Posterior cingulate gyrus (tissue), 11 donors: ENCODE data around the gene EWSR1.

Source experiments
- DNase-seq, 10 donors: peaks; one replicate each; pipeline versions ENCODE4 v3.0.0 to v3.0.0-alpha.2; 2020 to 2021; ENCODE audit warnings: mixed read lengths in 3 of 10
- intact Hi-C: fragments of 100-400 bp; cut with DNase I; formaldehyde crosslinking; loops from one replicate; pipeline ENCODE4 v1.15.1; 2023

The EWSR1 gene

DNA sequence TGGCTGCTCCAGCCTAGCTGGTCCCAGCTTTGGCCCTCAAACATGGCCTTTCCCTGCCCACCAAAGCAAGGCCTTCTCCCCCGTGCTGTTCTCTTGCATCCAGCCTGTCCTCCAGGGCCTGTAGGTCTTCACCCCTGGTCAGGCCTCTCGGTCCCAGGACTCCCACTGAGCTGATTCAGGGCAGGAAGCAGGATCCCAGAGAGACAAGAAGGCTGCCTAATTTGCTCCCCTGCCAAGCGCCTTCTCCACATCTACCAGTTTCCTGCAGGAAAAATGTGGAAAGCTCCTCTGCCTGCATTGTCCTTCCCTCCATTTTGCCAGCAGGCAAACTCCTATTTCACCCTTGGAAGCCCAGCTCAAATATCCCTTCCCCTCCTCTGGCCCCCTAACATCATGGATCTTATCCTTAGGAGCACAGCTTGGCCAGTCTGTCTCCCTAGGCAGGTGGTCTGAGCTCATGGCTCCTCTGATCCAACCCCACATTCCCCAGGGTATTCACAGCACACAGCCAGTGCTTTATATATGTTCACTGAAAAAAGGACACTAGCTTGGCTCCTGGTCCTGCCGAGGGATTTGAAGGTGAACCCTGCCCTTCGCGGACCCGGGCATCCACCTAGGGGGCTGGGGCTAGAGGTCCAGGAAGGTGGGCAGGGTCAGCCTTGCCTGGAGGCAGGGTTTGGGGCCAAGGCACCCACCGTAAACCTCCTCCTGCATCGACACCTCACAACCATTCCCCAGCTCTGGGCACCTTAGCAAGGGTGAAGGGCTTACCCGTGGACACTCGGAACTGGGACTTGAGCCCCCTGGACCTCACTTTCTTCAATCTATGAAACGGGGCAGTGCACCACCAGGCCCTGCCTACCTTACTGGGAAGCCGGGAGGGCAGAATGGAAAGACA lies 1.3 kb upstream of the EWSR1 start:
- DNase-seq, result peak in 1 of 10 donors; percentile 78
- intact Hi-C loops, result loop anchor here (5.0 kb wide), 1 partner anchor 40 kb away; the partner anchor contains the start of gene GAS2L1

DNA sequence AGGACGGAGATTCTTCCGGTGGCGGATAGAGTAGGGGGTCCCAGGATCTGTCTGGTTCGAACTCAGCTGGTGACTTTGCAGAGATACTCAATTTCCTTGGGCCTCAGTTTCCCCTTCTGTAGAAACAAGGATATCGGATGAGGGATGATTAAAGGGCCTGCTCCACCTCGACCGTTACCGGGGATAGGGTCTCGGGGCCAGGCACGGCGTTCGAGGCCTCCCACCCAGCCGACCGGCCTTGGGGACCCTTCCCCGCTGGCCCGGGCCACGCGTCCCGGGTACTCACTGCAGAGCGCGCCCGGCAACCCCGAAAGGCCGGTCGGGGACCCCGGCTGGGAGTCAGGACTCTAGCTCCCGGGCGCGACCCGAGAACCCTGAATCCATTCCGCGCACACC lies 608 bp upstream of the EWSR1 start:
- intact Hi-C loops, result loop anchor here (5.0 kb wide), 1 partner anchor 40 kb away; the partner anchor contains the start of gene GAS2L1
- DNase-seq, result no peak

DNA sequence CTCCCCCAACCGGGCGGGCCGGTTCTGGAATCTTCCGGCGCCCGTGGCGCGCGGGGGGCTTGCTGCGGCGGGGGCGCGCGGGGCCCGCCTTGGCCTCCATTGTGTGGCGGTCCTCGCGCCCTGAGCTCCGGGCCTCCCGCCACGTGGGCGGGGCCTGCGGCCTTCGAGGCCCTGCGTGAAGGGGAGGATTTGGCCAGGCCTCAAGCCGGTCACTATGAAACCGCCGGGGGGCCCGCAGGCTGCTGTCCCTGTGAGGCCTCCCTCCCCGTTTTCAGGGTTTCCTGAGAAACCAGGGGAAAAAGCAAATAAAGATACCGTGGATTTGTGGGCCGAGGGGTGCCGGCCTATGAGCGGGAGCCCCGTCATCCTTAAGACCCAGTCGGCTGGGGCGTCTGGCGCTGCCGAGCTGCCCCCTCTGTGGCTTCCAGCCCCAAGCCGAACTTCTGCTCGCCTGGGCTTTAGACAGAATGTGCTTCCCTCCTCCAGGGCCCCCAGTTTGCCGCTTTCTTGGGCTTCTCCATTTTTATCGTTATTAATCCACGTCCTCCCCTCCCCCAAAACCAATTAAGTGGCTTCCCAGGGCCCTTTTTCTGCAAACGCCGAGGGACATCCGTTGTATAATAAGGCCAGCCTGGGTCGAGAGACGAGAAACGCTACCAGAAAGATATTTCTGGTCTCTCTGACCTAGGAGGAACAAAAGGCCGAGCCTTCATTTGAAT lies 602 bp downstream of the EWSR1 start:
- intact Hi-C loops, result loop anchor here (5.0 kb wide), 1 partner anchor 39 kb away; the partner anchor contains the start of gene GAS2L1
- DNase-seq, result peak in 6 of 10 donors; percentile 35 to 92 (median 58)

DNA sequence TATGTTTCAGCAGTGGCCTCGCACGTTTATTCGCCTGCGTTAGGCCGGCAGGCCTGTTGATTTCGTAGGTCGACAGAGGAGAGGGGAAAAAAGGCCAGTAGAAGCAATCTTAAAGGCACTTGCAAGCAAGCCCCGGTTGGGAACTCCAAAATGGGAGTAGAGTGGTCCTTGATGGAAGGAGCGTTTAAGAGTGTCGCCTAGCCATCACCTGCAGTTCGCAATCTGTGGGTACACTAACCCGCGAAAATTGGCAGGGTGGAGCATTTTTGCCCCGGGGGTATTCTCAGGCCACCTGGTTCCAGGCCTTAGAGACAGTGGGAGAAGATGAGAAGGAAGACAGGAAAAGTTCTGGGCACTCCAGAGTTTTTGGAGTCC lies 1.1 kb downstream of the EWSR1 start:
- intact Hi-C loops, result loop anchor here (5.0 kb wide), 1 partner anchor 38 kb away; the partner anchor contains the start of gene GAS2L1
- DNase-seq, result peak in 1 of 10 donors; percentile 53

DNA sequence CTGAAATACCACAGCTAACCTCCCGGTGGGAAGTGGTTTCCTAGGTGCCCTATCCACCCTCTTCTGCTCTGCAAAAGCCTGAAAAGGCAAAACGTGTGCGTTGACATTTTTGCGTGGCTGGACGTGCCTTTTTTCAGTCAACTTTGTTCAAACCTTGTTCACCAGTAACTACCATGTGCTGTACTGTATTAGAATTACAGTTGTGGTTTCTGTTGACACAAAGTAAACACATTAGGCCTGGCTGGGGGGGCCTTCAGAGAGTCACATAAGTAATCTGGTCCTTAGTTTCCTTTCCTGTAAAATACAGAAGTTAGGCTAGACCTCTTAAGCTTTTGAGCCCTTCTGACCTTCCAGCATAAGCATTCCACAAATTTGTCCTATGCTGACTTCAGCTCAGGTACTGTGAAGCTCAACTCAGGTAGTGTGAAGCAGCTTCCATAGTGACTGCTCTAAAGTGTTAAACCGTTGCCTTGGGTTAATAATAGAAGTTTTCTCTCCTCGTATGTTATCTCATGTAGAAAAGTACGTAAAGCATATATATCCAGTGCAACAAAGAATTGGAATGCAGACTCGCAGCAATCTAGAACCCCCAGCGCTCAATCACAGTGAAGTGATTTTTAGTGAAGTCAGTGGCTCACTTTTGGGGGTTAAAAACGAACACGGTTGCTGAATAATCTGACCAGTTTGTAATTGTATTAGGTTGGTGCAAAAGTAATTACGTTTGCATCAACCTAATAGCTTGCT lies 1.8 kb downstream of the EWSR1 start:
- peak in 1 of 10 donors; percentile 54 for DNase-seq
- intact Hi-C loops, result loop anchor here (5.0 kb wide), 1 partner anchor 37 kb away; the partner anchor contains the start of gene GAS2L1

DNA sequence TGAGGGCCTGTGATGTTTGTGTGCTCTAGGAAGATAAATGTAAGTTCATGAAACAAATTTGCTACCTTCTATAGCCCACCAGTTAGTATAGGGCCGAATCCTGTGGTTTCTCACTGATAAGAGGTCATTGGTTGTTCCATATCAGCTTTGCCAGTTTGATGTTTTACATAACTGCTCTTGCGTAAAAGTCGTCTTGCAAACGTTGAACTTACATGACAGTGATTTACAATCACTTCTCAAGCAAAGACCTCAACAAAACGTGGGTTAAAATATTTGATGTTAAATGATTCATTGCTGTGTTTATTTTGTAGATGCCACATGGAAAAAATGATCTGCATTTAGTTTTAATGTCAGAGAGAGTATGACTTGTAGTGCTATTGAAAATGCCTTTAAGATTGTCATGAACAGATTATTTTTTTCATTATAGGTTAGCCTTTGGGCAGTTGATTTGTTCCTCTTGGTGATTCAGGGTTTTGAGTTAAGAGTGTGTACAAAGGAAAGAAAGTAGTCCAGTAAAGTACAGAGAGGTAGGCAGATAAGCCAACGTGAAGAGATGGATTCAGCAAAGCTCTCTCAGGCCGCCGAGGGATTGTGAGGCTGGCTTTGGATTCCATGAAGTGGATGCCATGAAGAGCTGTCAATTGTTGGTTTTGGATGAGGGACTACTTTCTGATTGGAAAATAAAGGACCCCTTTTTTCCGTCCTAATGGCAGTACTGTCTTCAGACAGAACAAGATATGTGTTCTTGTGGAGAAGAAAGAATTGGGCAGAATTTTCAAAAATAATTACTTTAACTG lies 2.6 kb downstream of the EWSR1 start:
- peak in 1 of 10 donors; percentile 48 for DNase-seq
- intact Hi-C loops, result no loop called here

DNA sequence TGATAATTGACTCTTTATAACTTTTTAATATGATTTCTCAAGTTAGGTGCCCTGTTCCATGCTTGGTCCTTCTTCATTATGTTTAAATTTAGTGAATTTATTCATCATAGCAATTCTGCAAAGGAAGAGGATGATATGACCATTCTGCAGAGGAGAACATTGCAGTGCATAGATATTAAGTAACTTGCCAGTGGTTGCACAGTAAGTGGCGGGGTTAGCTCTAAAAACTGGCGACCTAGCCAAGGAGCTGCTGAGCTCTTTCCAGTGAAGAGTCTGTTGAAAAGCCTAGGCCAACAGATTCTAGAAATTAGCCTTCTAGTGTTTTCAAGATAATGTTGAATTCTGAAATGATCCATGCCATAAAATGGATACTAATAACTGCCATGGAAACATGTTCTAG lies 4.6 kb downstream of the EWSR1 start:
- peak in 1 of 10 donors; percentile 57 for DNase-seq
- intact Hi-C loops, result no loop called here

DNA sequence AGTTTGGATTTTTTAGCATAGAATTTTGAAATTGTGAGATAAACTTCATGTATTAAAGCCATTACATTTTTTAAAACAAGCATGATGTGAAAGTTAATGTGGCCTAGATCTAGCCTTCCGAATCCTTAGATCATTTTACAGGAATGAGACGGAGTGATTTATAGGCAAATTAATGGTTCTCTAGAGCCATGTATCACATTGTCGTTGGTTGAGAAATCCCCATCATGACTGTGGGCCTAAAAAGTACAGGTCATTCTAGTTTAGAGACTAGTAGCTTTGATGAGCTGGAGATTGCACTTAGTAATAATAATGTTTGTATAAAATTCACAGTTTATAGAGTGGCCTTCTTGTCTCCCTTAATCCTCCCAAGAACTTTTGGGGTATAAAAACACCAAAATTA lies 7.1 kb downstream of the EWSR1 start:
- DNase-seq, result no peak
- intact Hi-C loops, result no loop called here

DNA sequence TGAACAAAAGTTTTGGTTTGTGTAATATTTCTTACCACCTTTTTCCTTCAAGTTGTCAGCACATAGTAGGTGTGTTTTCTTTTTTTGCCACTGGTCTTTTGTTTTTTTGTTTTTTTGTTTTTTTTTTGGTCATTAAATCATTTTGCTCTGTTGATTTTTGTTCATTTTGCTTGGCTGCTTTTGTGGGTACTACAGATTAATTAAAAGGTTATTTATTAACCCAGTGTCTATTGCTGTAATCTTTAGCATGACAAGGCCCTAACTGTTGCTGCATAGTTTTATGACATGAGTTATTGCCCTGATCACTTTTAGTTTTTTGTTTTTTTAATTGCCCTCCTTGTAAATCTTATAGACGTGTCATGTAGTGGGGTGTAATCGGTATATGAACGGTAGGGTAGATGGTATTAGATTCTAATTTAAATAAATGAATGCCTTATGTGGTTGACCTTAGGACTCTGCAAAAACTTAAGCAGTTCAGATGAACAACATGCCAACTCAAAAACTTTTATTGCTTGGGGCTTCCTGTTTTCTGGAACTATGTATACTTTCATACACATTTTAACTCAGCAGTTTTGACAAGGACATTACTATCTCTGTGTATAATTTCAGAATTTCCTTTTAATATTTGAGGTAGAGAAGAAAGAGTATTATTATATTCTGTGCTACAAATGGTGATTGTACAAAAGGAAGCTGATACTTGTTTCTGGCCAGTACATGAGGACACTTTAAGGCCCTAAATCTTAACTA lies 7.9 kb downstream of the EWSR1 start:
- intact Hi-C loops, result no loop called here
- DNase-seq, result no peak

DNA sequence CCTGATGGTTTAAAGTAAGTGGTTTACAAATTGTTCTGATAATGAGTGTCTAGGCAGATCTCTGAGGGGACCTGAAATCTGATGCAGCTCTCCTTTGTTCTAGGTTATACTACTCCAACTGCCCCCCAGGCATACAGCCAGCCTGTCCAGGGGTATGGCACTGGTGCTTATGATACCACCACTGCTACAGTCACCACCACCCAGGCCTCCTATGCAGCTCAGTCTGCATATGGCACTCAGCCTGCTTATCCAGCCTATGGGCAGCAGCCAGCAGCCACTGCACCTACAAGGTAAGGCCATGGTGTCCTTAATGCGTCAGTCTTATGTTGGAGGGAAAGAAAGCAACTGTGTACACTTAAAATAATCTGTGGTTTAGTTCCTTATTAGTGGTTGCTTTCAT lies 9.9 kb downstream of the EWSR1 start:
- intact Hi-C loops, result no loop called here
- no peak for DNase-seq

DNA sequence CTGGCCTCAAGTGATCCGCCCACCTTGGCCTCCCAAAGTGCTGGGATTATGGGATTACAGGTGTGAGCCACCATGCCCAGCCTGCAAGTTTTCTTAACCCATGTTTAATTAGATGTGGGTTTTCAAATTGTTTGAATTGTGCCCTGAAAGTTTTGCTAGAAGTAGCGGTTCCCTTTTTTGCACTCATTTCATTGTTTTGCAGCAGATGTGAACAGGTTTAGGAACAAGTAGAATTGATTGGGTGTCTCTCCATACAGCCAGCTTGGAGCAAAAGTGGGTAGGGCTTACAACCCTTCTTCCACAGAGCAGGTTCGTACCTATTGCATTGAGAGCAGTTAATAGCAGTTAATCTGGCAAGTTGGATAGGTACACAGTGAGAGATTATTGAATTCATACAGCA lies 16.1 kb downstream of the EWSR1 start:
- DNase-seq, result no peak
- intact Hi-C loops, result no loop called here

DNA sequence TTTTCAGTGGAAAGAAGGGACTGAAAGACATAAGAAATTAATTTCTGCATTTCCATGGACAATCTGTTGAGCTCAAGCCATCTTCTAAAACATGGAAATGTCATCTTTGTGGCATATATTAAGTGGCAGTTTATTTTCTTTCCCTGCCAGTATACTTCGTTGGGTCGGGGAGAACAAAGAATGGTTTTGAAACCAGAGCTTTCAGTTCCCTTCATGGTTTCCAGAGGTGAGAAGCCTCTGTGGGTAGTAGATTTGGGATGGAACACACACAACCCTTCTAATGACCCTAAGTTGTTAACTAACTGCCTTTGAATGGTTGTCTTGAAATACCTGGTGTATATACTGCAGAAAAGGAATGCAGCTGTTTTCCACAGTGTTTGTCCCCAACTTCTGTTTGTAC lies 20.8 kb downstream of the EWSR1 start:
- intact Hi-C loops, result no loop called here
- no peak for DNase-seq

DNA sequence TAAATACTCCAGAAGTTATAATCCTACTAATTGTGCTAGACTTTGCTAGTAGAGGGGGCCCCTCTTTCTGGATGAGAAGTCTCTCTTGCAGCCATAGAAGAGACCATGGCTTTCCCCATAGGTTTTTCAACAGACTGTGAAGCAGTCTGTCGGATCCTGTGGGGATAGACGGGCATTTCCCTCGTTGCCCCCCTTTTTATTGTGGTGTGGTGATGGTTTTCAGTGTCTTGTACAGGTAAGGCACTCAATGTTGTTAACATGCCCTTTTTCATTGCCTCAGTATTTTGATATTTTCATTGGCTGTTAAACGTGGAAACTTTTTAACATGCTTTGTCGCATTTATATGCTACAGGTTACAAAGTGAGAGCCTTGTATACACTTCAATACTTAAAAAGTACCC lies 22.0 kb downstream of the EWSR1 start:
- no peak for DNase-seq
- intact Hi-C loops, result no loop called here

DNA sequence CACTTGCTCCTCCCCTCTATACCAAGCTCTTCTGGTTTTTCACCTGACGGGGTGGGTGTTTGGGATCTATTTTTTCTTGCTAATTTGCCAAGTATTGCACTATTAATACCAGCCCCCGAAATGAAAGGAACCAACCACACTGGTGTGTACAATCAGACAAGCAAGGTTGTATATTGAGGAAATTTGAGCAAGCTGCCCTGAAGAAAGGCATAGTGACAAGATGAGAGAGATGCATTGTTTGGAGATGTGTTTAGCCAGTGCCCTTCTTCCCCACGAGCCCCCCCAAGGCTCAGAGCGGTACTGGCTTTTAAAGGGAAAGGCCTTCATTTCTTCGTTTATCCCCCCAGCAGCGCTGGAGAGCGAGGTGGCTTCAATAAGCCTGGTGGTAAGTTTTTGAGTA lies 23.1 kb downstream of the EWSR1 start:
- peak in 2 of 10 donors; percentile 60 to 77 for DNase-seq
- intact Hi-C loops, result no loop called here

DNA sequence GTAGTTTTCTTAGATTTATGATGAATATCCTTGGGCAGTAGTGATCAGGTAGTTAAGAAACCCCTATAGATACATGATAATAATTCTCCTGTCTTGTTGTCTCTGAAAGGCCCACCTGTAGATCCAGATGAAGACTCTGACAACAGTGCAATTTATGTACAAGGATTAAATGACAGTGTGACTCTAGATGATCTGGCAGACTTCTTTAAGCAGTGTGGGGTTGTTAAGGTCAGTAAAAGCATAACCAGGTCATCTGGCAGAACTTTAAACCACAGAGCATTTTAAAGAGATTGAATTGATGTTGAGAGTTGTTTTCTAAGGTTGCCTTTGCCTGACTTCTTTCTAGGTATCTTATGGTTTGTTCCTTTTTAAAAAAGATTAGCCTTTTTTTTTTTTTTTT lies 24.3 kb downstream of the EWSR1 start:
- DNase-seq, result no peak
- intact Hi-C loops, result no loop called here

DNA sequence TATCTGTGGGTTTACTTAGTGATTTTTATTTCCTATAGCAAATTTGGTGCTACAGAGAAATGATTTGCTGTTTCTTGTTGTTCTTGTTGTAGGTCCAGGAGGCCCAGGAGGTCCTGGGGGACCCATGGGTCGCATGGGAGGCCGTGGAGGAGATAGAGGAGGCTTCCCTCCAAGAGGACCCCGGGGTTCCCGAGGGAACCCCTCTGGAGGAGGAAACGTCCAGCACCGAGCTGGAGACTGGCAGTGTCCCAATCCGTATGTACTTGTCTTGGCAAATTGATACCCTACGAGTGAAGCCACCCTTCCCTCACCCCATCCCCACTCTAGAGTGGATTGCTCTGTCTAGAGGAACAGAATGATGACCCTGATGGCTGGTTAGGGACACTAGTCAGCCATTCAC lies 30.6 kb downstream of the EWSR1 start:
- DNase-seq, result no peak
- intact Hi-C loops, result no loop called here

DNA sequence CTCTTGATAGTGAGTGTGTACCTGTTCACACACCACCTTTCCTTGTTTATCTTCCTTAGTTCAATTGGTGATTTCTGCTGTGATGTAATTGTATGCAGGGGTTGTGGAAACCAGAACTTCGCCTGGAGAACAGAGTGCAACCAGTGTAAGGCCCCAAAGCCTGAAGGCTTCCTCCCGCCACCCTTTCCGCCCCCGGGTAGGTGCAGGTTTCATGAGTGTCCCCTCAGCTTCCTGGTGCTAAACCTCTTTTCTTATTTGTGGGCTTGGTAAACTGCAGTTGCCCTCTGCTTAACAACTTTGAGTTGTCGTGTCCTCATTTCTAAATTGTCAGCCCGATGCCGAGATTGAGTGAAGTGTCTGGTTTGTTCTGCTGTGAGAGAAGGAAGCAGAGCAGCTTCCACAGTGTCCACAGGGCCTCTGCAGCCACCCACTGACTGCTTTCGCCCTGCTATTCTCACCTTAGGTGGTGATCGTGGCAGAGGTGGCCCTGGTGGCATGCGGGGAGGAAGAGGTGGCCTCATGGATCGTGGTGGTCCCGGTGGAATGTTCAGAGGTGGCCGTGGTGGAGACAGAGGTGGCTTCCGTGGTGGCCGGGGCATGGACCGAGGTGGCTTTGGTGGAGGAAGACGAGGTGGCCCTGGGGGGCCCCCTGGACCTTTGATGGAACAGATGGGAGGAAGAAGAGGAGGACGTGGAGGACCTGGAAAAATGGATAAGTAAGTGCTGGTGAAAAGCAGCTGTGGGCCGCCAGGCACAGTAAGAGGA lies 31.2 kb downstream of the EWSR1 start:
- DNase-seq, result peak in 1 of 10 donors; percentile 83
- intact Hi-C loops, result no loop called here

DNA sequence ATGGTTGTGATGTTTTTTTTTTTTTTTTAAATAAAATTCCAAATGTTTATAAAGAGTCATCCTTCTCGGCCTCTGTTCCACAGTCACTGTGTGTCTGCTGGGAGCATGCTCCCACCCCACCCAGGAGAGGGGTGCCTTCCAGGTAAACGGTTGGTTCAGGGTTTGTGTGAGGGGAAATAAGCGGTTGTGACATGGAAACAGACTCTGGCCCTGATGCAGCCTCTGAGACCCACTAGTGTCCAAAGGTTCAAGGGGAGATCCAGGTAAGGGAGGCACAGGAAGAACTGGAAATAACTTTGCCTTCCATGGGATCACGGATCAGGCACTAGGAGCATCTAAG lies 32.4 kb downstream of the EWSR1 start:
- peak in 1 of 10 donors; percentile 28 for DNase-seq
- intact Hi-C loops, result loop anchor here (10.0 kb wide), 1 partner anchor 84 kb away; the partner anchor contains the start of gene AP1B1
